Measurements from ENCODE around the gene TRIP12. TPM values are rescaled to one million over a fixed set of nuclear protein-coding genes. Genes with fewer than 3 reads are reported as not detected.
"Not testable (repeated sequence)": the region's sequence is repeated elsewhere in the genome, so short reads cannot be mapped to it uniquely, and the experiment has no call there.

The TRIP12 gene
- total RNA-seq, 4 donors from 2014 or later, result 156 to 182 (median 168) TPM

GRCh38 chr2:229857634-229858033 is 64.2 kb downstream of the TRIP12 start:
- Histone ChIP-seq H3K27me3 (no peaks in the 10 kb centered on the region), H3K9me3 (no peaks in the 10 kb centered on the region), H3K36me3 (peaks cover 14 to 32% (median 19%) of the 10 kb centered on the region in 4 donors), H3K4me1 (peaks cover 0 to 7% (median 5%) of the 10 kb centered on the region in 4 donors), H3K27ac (replicated peaks in 1 of 4) (no peak overlapping the region), H3K4me3 (no peak overlapping the region)
- WGBS, result 100% methylated on average over 1 of the region's 1 CpG
- no peak for TF ChIP-seq EP300 (IDR thresholded peaks at IDR 0.05)
- no peak for TF ChIP-seq POLR2A (IDR thresholded peaks at IDR 0.05; ENCODE audit: low read depth)
- no peak for TF ChIP-seq CTCF (IDR thresholded peaks at IDR 0.05)
- no peak for TF ChIP-seq POLR2AphosphoS5 (IDR thresholded peaks at IDR 0.05)
- intact Hi-C loops (cut with DNase I), result no loop called here
- no peak for DNase-seq (ENCODE audit: extremely low spot score)

GRCh38 chr2:229856413-229856812 is 65.4 kb downstream of the TRIP12 start:
- H3K4me3 ChIP-seq, result no peak overlapping the region
- no peaks in the 10 kb centered on the region for H3K27me3 ChIP-seq
- no peak for DNase-seq (ENCODE audit: extremely low spot score)
- intact Hi-C loops (cut with DNase I), result no loop called here
- H3K27ac ChIP-seq (replicated peaks in 1 of 4), result no peak overlapping the region
- TF ChIP-seq POLR2AphosphoS5 (IDR thresholded peaks at IDR 0.05) (no peak), CTCF (IDR thresholded peaks at IDR 0.05) (no peak), POLR2A (IDR thresholded peaks at IDR 0.05; ENCODE audit: low read depth) (no peak), EP300 (IDR thresholded peaks at IDR 0.05) (no peak)
- H3K4me1 ChIP-seq, result peaks cover 8 to 16% (median 12%) of the 10 kb centered on the region in 4 donors
- H3K36me3 ChIP-seq, result peaks cover 14 to 36% (median 18%) of the 10 kb centered on the region in 4 donors
- no peaks in the 10 kb centered on the region for H3K9me3 ChIP-seq

- intact Hi-C loops (cut with DNase I), result no loop called here
- Histone ChIP-seq H3K36me3 (peaks cover 15 to 48% (median 27%) of the 10 kb centered on the region in 4 donors), H3K4me3 (no peak overlapping the region), H3K27me3 (no peaks in the 10 kb centered on the region), H3K9me3 (no peaks in the 10 kb centered on the region), H3K27ac (replicated peaks in 1 of 4) (no peak overlapping the region), H3K4me1 (peaks cover 10 to 17% (median 12%) of the 10 kb centered on the region in 4 donors)
- DNase-seq (ENCODE audit: extremely low spot score), result no peak
- TF ChIP-seq POLR2A (IDR thresholded peaks at IDR 0.05; ENCODE audit: low read depth) (no peak), POLR2AphosphoS5 (IDR thresholded peaks at IDR 0.05) (no peak), EP300 (IDR thresholded peaks at IDR 0.05) (no peak), CTCF (IDR thresholded peaks at IDR 0.05) (no peak)
- WGBS, result 96% methylated on average over 5 of the region's 5 CpGs
Measured at GRCh38 chr2:229855116-229855515, 66.7 kb downstream of the TRIP12 start.

- no peak for DNase-seq (ENCODE audit: extremely low spot score)
- no peaks in the 10 kb centered on the region for H3K9me3 ChIP-seq
- TF ChIP-seq POLR2A (IDR thresholded peaks at IDR 0.05; ENCODE audit: low read depth) (no peak), POLR2AphosphoS5 (IDR thresholded peaks at IDR 0.05) (peak in 1 of 2 donors; percentile 15)
- H3K27me3 ChIP-seq, result no peaks in the 10 kb centered on the region
- peaks cover 0 to 28% (median 11%) of the 10 kb centered on the region in 4 donors for H3K36me3 ChIP-seq
- H3K4me3 ChIP-seq, result no peak overlapping the region
- H3K4me1 ChIP-seq, result peaks cover 15 to 31% (median 20%) of the 10 kb centered on the region in 4 donors
- H3K27ac ChIP-seq (replicated peaks in 1 of 4), result peak overlapping the region in 1 of 4 donors; percentile 22
- WGBS, result 37% methylated on average over 3 of the region's 3 CpGs
- intact Hi-C loops (cut with DNase I), result no loop called here
Measured at GRCh38 chr2:229852565-229852964, 69.2 kb downstream of the TRIP12 start.

GRCh38 chr2:229851870-229852269 is 69.9 kb downstream of the TRIP12 start:
- no peak overlapping the region for H3K27ac ChIP-seq (replicated peaks in 1 of 4)
- intact Hi-C loops (cut with DNase I), result no loop called here
- peaks cover 0 to 21% (median 9%) of the 10 kb centered on the region in 4 donors for H3K36me3 ChIP-seq
- TF ChIP-seq POLR2AphosphoS5 (IDR thresholded peaks at IDR 0.05) (no peak), POLR2A (IDR thresholded peaks at IDR 0.05; ENCODE audit: low read depth) (no peak), CTCF (IDR thresholded peaks at IDR 0.05) (no peak), EP300 (IDR thresholded peaks at IDR 0.05) (no peak)
- peaks cover 19 to 31% (median 25%) of the 10 kb centered on the region in 4 donors for H3K4me1 ChIP-seq
- no peak for DNase-seq (ENCODE audit: extremely low spot score)
- no peaks in the 10 kb centered on the region for H3K27me3 ChIP-seq
- no peaks in the 10 kb centered on the region for H3K9me3 ChIP-seq
- H3K4me3 ChIP-seq, result no peak overlapping the region
- 85% methylated on average over 5 of the region's 5 CpGs for WGBS

GRCh38 chr2:229850355-229851275 is 71.2 kb downstream of the TRIP12 start:
- H3K4me1 ChIP-seq, result peaks cover 19 to 31% (median 23%) of the 10 kb centered on the region in 4 donors
- DNase-seq (ENCODE audit: extremely low spot score); H3K27me3 ChIP-seq; H3K9me3 ChIP-seq; H3K27ac ChIP-seq (replicated peaks in 1 of 4); H3K4me3 ChIP-seq; intact Hi-C loops (cut with DNase I): not testable (repeated sequence)
- WGBS, result 95% methylated on average over 31 of the region's 44 CpGs
- H3K36me3 ChIP-seq, result peaks cover 0 to 19% (median 9%) of the 10 kb centered on the region in 4 donors

All from esophagus muscularis mucosa (tissue), 4 donors.